SK-N-SH (cell line): ENCODE data around the gene SEMA3C. TPM values are rescaled to one million over a fixed set of nuclear protein-coding genes. Genes with fewer than 3 reads are reported as not detected.

ENCODE experiments used
- CTCF ChIA-PET: fragments of 300-600, 350-600 bp; formaldehyde crosslinking; extraction: SDS; loops from one replicate; lab custom pipeline; 2021; lab: Yijun Ruan, JAX
- POLR2A ChIA-PET: fragments of 350-600 bp; sonication (Branson Sonifier 250); formaldehyde crosslinking; extraction: SDS; loops from one replicate; lab custom pipeline; 2020; ENCODE audit warnings: antibody characterized with exemption, inconsistent platforms; lab: Yijun Ruan, JAX
- DNase-seq: peaks from one replicate; pipeline ENCODE4 v3.0.0; 2012
- H2AFZ ChIP-seq: fragments of 200-600 bp; sonication (generic); 2 replicates; pipeline ENCODE4 v1.8.1; 2016; ENCODE audit warnings: antibody characterized with exemption, mild to moderate bottlenecking, low read depth
- H3F3A ChIP-seq: fragments of 200-600 bp; sonication (generic); replicated peaks from 2 replicates; pipeline ENCODE3; 2016; ENCODE audit warnings: antibody characterized with exemption, mild to moderate bottlenecking; ENCODE audit not compliant: insufficient read depth
- H3K27ac ChIP-seq, 2 experiments: fragments of 200-500 bp in 1 of 2; fragments of 200-600 bp in 1 of 2; sonication (Bioruptor generic) in 1 of 2; sonication (generic), shearing (Covaris generic) in 1 of 2; 2 replicates each; pipeline versions ENCODE4 v1.5.1 to v1.6.1; 2014 to 2016; ENCODE audit warnings: low read depth in 2 of 2, inconsistent platforms in 1 of 2, low read length in 1 of 2, mild to moderate bottlenecking in 1 of 2, mixed read lengths in 1 of 2
- H3K27me3 ChIP-seq: fragments of 200-600 bp; sonication (generic), shearing (Covaris generic); 2 replicates; pipeline ENCODE4 v1.6.1; 2016; ENCODE audit warnings: mixed run types; ENCODE audit not compliant: insufficient read depth
- H3K36me3 ChIP-seq, 2 experiments: fragments of 200-500 bp in 1 of 2; fragments of 200-600 bp in 1 of 2; sonication (Bioruptor generic) in 1 of 2; sonication (generic) in 1 of 2; replicated peaks in 1 of 2; 2 replicates each; pipeline versions ENCODE3 to v1.5.1; 2014 to 2016; ENCODE audit warnings: low read length in 1 of 2, mild to moderate bottlenecking in 1 of 2; ENCODE audit not compliant: insufficient read depth in 2 of 2, control insufficient read depth in 1 of 2
- H3K4me1 ChIP-seq, 2 experiments: fragments of 200-500 bp in 1 of 2; fragments of 200-600 bp in 1 of 2; sonication (Bioruptor generic) in 1 of 2; sonication (generic), shearing (Covaris generic) in 1 of 2; 2 replicates each; pipeline versions ENCODE4 v1.5.1 to v1.6.1; 2014 to 2016; ENCODE audit warnings: low read depth in 1 of 2, low read length in 1 of 2, mixed run types in 1 of 2; ENCODE audit not compliant: insufficient read depth in 2 of 2, control insufficient read depth in 1 of 2
- H3K4me2 ChIP-seq: fragments of 200-600 bp; sonication (generic), shearing (Covaris generic); 2 replicates; pipeline ENCODE4 v1.6.1; 2017; ENCODE audit warnings: mixed run types
- H3K4me3 ChIP-seq, 2 experiments: fragments of 200-500 bp in 1 of 2; fragments of 200-600 bp in 1 of 2; sonication (Bioruptor generic) in 1 of 2; sonication (generic), shearing (Covaris generic) in 1 of 2; 2 replicates each; pipeline versions ENCODE4 v1.5.1 to v1.8.1; 2014 to 2016; ENCODE audit warnings: low read depth in 2 of 2, inconsistent platforms in 1 of 2, low read length in 1 of 2, mild to moderate bottlenecking in 1 of 2, mixed read lengths in 1 of 2, moderate library complexity in 1 of 2
- H3K79me2 ChIP-seq: fragments of 200-600 bp; sonication (generic); 2 replicates; pipeline ENCODE4 v1.8.1; 2017; ENCODE audit warnings: mild to moderate bottlenecking; ENCODE audit not compliant: insufficient read depth
- H3K9ac ChIP-seq: fragments of 200-600 bp; sonication (generic); 2 replicates; pipeline ENCODE4 v1.6.1; 2017; ENCODE audit warnings: mixed run types
- H3K9me2 ChIP-seq: fragments of 200-600 bp; sonication (generic); 2 replicates; pipeline ENCODE4 v1.6.1; 2017; ENCODE audit warnings: mixed run types
- H3K9me3 ChIP-seq: fragments of 200-600 bp; sonication (generic); 2 replicates; pipeline ENCODE4 v1.6.1; 2017; ENCODE audit warnings: mixed run types, mild to moderate bottlenecking, moderate library complexity
- H4K20me1 ChIP-seq: fragments of 200-600 bp; sonication (generic); 2 replicates; pipeline ENCODE4 v1.6.1; 2017; ENCODE audit warnings: mild to moderate bottlenecking, mixed run types; ENCODE audit not compliant: insufficient read depth
- CHD2 ChIP-seq: fragments of 150-350 bp; IDR thresholded peaks from 2 replicates; pipeline ENCODE4 v1.6.1; 2018; ENCODE audit warnings: low read length; ENCODE audit not compliant: partially characterized antibody
- EP300 ChIP-seq, 2 experiments: IDR thresholded peaks; 2 replicates each; pipeline versions ENCODE4 v1.4.0 to v1.6.1; 2012; ENCODE audit warnings: borderline replicate concordance in 1 of 2, low read depth in 1 of 2, low read length in 1 of 2
- FOSL2 ChIP-seq: IDR thresholded peaks from 2 replicates; pipeline ENCODE4 v1.4.0; 2012; ENCODE audit warnings: low read depth, mild to moderate bottlenecking, moderate library complexity, borderline replicate concordance
- FOXJ3 ChIP-seq: sonication (generic); formaldehyde crosslinking; IDR thresholded peaks from 2 replicates; pipeline ENCODE4 v1.5.1; 2020; ENCODE audit warnings: mild to moderate bottlenecking, missing genetic modification reagents
- IRF3 ChIP-seq: fragments of 150-350 bp; IDR thresholded peaks from 2 replicates; pipeline ENCODE4 v1.6.1; 2016; ENCODE audit warnings: mild to moderate bottlenecking, low read depth, low read length
- JUND ChIP-seq: IDR thresholded peaks from 2 replicates; pipeline ENCODE4 v1.4.0; 2012
- MXI1 ChIP-seq: IDR thresholded peaks from 2 replicates; pipeline ENCODE4 v1.6.1; 2012; ENCODE audit warnings: mild to moderate bottlenecking, low read depth, low read length, improper control_type of control experiment
- NFIC ChIP-seq: IDR thresholded peaks from 2 replicates; pipeline ENCODE4 v1.4.0; 2012; ENCODE audit warnings: borderline replicate concordance
- POLR2AphosphoS5 ChIP-seq: IDR thresholded peaks from 2 replicates; pipeline ENCODE4 v1.6.1; 2012; ENCODE audit warnings: low read depth, low read length
- RXRA ChIP-seq: IDR thresholded peaks from 2 replicates; pipeline ENCODE4 v1.4.0; 2012; ENCODE audit warnings: low read depth, mild to moderate bottlenecking, borderline replicate concordance
- SIN3A ChIP-seq: IDR thresholded peaks from 2 replicates; pipeline ENCODE4 v1.6.1; 2012; ENCODE audit warnings: low read depth, mild to moderate bottlenecking, low read length, moderate library complexity, borderline replicate concordance
- TCF12 ChIP-seq: IDR thresholded peaks from 2 replicates; pipeline ENCODE4 v1.4.0; 2012
- TEAD4 ChIP-seq: IDR thresholded peaks from 2 replicates; pipeline ENCODE4 v1.4.0; 2012; ENCODE audit warnings: mild to moderate bottlenecking, borderline replicate concordance; ENCODE audit not compliant: insufficient read depth
- WGBS: methylation state at CpG from one replicate; pipeline ENCODE4 v1.1.6; 2017; ENCODE audit warnings: low lambda C conversion rate; 5-methylcytosine and 5-hydroxymethylcytosine counted together
- polyA plus RNA-seq, 3 experiments: library from polyadenylated mRNA; depleted of rRNA; stranded (reverse); fragments of >200 nt; gene quantifications; 2 replicates each; pipeline ENCODE4 v1.2.3, GENCODE V29; 2012
- TF ChIP-seq, protein P1 (sequence below): IDR thresholded peaks from 2 replicates; pipeline ENCODE4 v1.6.1; 2012; ENCODE audit warnings: mild to moderate bottlenecking, low read depth, low read length, moderate library complexity
- TF ChIP-seq, protein P2 (sequence below): IDR thresholded peaks from 2 replicates; pipeline ENCODE4 v1.4.0; 2012; ENCODE audit warnings: low read depth
- TF ChIP-seq, protein P3 (sequence below): IDR thresholded peaks from 2 replicates; pipeline ENCODE4; 2012

Gene SEMA3C
- polyA plus RNA-seq, 1 of the 3 experiments (the other 2 are of a cell fraction), result 51.1 TPM

GRCh38 chr7:80722616-80723195 is 196.1 kb downstream of the SEMA3C start (continued):
- TF ChIP-seq, protein P1, sequence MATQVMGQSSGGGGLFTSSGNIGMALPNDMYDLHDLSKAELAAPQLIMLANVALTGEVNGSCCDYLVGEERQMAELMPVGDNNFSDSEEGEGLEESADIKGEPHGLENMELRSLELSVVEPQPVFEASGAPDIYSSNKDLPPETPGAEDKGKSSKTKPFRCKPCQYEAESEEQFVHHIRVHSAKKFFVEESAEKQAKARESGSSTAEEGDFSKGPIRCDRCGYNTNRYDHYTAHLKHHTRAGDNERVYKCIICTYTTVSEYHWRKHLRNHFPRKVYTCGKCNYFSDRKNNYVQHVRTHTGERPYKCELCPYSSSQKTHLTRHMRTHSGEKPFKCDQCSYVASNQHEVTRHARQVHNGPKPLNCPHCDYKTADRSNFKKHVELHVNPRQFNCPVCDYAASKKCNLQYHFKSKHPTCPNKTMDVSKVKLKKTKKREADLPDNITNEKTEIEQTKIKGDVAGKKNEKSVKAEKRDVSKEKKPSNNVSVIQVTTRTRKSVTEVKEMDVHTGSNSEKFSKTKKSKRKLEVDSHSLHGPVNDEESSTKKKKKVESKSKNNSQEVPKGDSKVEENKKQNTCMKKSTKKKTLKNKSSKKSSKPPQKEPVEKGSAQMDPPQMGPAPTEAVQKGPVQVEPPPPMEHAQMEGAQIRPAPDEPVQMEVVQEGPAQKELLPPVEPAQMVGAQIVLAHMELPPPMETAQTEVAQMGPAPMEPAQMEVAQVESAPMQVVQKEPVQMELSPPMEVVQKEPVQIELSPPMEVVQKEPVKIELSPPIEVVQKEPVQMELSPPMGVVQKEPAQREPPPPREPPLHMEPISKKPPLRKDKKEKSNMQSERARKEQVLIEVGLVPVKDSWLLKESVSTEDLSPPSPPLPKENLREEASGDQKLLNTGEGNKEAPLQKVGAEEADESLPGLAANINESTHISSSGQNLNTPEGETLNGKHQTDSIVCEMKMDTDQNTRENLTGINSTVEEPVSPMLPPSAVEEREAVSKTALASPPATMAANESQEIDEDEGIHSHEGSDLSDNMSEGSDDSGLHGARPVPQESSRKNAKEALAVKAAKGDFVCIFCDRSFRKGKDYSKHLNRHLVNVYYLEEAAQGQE, result peak; percentile 59; the same call in 1 of the 2 replicates
- TF ChIP-seq, protein P2, sequence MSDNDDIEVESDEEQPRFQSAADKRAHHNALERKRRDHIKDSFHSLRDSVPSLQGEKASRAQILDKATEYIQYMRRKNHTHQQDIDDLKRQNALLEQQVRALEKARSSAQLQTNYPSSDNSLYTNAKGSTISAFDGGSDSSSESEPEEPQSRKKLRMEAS, result peak; percentile 86
- TF ChIP-seq, all 33 proteins: peak for 16

DNA sequence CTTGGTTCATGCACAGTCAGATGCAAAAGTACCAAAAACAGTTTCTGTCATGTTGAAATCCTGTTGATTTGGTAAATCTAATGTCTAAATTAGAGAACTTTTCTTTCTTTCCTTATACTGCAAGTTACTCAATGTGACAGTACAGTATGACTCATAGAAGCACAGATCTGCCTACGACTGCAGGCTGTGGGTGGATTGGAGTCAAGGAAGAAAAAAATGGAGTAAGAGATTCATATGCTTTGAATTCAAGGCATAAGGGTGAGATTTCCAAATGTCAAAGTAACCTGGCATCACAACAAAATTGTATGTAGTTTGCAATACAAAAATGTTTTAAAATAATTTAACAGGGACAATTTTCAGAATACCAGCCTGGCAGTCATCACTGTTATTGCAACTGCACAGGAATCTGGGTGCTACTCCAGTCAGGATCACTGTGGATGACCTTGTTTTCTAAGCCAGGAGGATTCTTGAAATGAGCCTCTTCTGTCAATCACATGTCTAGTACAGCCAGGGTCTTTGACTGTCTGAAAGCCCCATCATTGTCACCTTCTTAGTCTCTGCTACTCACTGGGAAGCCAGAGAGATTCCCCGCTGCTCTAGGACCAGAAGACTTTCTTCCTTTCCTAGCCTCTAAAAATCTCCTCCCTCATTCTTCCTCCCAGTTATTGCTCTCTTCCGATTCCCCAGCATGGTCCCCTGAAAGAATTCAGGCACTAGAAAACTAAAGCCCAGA is 196.8 kb downstream of the SEMA3C start:
- CTCF ChIA-PET, result interaction anchor here (1.0 to 1.2 kb wide), 2 partner anchors 10 to 198 kb away, joined by 3 to 4 read pairs; no protein-coding TSS in a partner anchor
- TF ChIP-seq FOSL2 (peak; percentile 95), SIN3A (0 out of 2 replicates have a peak, but pooled peaks have one; percentile 62), JUND (peak; percentile 94), RXRA (no peak; the same call in 1 of the 2 replicates), MXI1 (no peak), CHD2 (no peak), TEAD4 (peak; percentile 28; the same call in 1 of the 2 replicates), EP300 (IDR thresholded peaks at IDR 0.05; ENCODE audit: borderline replicate concordance in 1 of 2, low read depth in 1 of 2, low read length in 1 of 2) (peak in 1 of 2 experiments; percentile 70; a peak in 2 of 4 replicates), IRF3 (no peak), FOXJ3 (no peak), TCF12 (peak; percentile 76), POLR2AphosphoS5 (peak; percentile 39; the same call in 1 of the 2 replicates), NFIC (peak; percentile 49; the same call in 1 of the 2 replicates)
- TF ChIP-seq, protein P2, result peak; percentile 57
- TF ChIP-seq, protein P3, sequence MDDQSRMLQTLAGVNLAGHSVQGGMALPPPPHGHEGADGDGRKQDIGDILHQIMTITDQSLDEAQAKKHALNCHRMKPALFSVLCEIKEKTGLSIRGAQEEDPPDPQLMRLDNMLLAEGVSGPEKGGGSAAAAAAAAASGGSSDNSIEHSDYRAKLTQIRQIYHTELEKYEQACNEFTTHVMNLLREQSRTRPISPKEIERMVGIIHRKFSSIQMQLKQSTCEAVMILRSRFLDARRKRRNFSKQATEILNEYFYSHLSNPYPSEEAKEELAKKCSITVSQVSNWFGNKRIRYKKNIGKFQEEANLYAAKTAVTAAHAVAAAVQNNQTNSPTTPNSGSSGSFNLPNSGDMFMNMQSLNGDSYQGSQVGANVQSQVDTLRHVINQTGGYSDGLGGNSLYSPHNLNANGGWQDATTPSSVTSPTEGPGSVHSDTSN, result peak; percentile 86

More for the DNA sequence above, 196.8 kb downstream of the SEMA3C start:
- Histone ChIP-seq H3K9me3 (no peaks in the 10 kb centered on the region), H3K27me3 (no peaks in the 10 kb centered on the region), H4K20me1 (no peaks in the 10 kb centered on the region), H2AFZ (peak overlapping the region; percentile 8; the same call in 1 of the 2 replicates), H3K4me3 (0 out of 4 replicates have a peak overlapping the region, but pooled peaks of 1 of the 2 experiments have one; percentile 9), H3K4me1 (peaks cover 7 to 33% of the 10 kb centered on the region in 2 experiments), H3K27ac (peak overlapping the region; percentile 91 to 93), H3K9me2 (no peaks in the 10 kb centered on the region), H3F3A (peaks cover 24% of the 10 kb centered on the region), H3K36me3 (no peaks in the 10 kb centered on the region), H3K79me2 (no peaks in the 10 kb centered on the region), H3K9ac (peak overlapping the region; percentile 58), H3K4me2 (peak overlapping the region; percentile 60)
- POLR2A ChIA-PET, result interaction anchor here (0.6 kb wide), 1 partner anchor 90 kb away, joined by 3 read pairs; no protein-coding TSS in a partner anchor
- no peak for DNase-seq
- 32% methylated on average over 3 of the region's 3 CpGs for whole genome bisulfite sequencing
